Measurements from ENCODE around the gene SPTB.

The SPTB gene

GRCh38 chr14:64700894-64701293, 178.8 kb downstream of the SPTB start:
- TF ChIP-seq, protein P1, sequence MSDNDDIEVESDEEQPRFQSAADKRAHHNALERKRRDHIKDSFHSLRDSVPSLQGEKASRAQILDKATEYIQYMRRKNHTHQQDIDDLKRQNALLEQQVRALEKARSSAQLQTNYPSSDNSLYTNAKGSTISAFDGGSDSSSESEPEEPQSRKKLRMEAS (IDR thresholded peaks at IDR 0.05; ENCODE audit: low read depth, low read length): no peak
- no peak for TF ChIP-seq POLR2A (IDR thresholded peaks at IDR 0.05; ENCODE audit: extremely low read depth, insufficient read length)
- no peak for DNase-seq (ENCODE audit: low read depth)
- no peak overlapping the region for H3K4me3 ChIP-seq (ENCODE audit: low read depth, low read length)

GRCh38 chr14:64700290-64700689, 179.4 kb downstream of the SPTB start:
- TF ChIP-seq POLR2A (IDR thresholded peaks at IDR 0.05; ENCODE audit: extremely low read depth, insufficient read length): no peak
- TF ChIP-seq, protein P1 (IDR thresholded peaks at IDR 0.05; ENCODE audit: low read depth, low read length): no peak
- H3K4me3 ChIP-seq (ENCODE audit: low read depth, low read length): no peak overlapping the region
- DNase-seq (ENCODE audit: low read depth): no peak

DNA sequence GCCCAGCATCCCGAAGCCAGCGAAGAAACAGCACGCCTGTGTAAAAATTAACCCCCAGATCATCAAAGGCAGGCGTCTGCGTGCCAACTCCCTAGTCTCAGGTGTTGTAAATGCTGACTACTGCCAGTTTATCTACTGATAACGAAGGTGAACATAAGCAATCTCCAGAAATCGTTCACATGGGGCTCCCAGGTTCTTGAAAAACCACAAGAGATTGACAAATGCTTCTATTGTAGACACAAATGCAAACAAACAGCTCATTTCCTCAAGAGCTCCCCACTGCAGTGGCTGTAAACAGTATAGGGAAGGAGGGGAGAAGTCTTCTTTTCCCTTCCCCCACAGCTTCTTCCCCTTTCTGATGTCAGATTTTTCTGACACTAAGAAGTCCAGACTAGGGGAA, 180.8 kb downstream of the SPTB start:
- no peak overlapping the region for H3K4me3 ChIP-seq (ENCODE audit: low read depth, low read length)
- peak; percentile 85 for DNase-seq (ENCODE audit: low read depth)
- TF ChIP-seq, protein P1 (IDR thresholded peaks at IDR 0.05; ENCODE audit: low read depth, low read length): peak; percentile 36; the same call in 1 of the 2 replicates
- TF ChIP-seq CTCF (IDR thresholded peaks at IDR 0.05; ENCODE audit: low read depth, low read length) (no peak), MYC (IDR thresholded peaks at IDR 0.05; ENCODE audit: low read depth, low read length) (peak; percentile 42), POLR2A (IDR thresholded peaks at IDR 0.05; ENCODE audit: extremely low read depth, insufficient read length) (no peak)

- DNase-seq (ENCODE audit: low read depth): no peak
- no peak for TF ChIP-seq MYC (IDR thresholded peaks at IDR 0.05; ENCODE audit: low read depth, low read length)
- TF ChIP-seq CTCF (IDR thresholded peaks at IDR 0.05; ENCODE audit: low read depth, low read length): no peak
- no peak for TF ChIP-seq POLR2A (IDR thresholded peaks at IDR 0.05; ENCODE audit: extremely low read depth, insufficient read length)
- TF ChIP-seq, protein P1 (IDR thresholded peaks at IDR 0.05; ENCODE audit: low read depth, low read length): no peak
- H3K4me3 ChIP-seq (ENCODE audit: low read depth, low read length): no peak overlapping the region
Observed at GRCh38 chr14:64696355-64696857, 183.3 kb downstream of the SPTB start.
